GM18526 (cell line): ENCODE measurements around the gene XRCC6.
A peak's percentile ranks its signal among the peaks of the same experiment; 100 is the strongest.

Experiments used
- POLR2A ChIP-seq: IDR thresholded peaks from 3 replicates; pipeline ENCODE4 v1.6.1; 2011; ENCODE audit not compliant: insufficient read length; ENCODE audit errors: extremely low read depth

Gene XRCC6

GRCh38 chr22:41621099-41621910, at the start of gene XRCC6:
TSS of gene XRCC6 (plus strand) at chr22:41621295. CDS start at chr22:41622005, 710 bp downstream.
- TF ChIP-seq POLR2A = peak; percentile 57

- TF ChIP-seq POLR2A = no peak
Measured at GRCh38 chr22:41571786-41572185, 49.3 kb upstream of the XRCC6 start.

GRCh38 chr22:41573677-41574076, 47.4 kb upstream of the XRCC6 start:
- no peak for TF ChIP-seq POLR2A

- TF ChIP-seq POLR2A = no peak
Measured at GRCh38 chr22:41574847-41575381, 46.2 kb upstream of the XRCC6 start.

- no peak for TF ChIP-seq POLR2A
Measured at GRCh38 chr22:41575533-41575932, 45.6 kb upstream of the XRCC6 start.

GRCh38 chr22:41576877-41577276, 44.2 kb upstream of the XRCC6 start:
- TF ChIP-seq POLR2A = no peak

GRCh38 chr22:41578114-41578513, 43.0 kb upstream of the XRCC6 start:
- TF ChIP-seq POLR2A = no peak

- TF ChIP-seq POLR2A = no peak
Measured at GRCh38 chr22:41578818-41579217, 42.3 kb upstream of the XRCC6 start.

- TF ChIP-seq POLR2A = no peak
Measured at GRCh38 chr22:41579297-41579996, 41.6 kb upstream of the XRCC6 start.

GRCh38 chr22:41579997-41580355, 41.1 kb upstream of the XRCC6 start:
- TF ChIP-seq POLR2A = no peak

GRCh38 chr22:41582694-41583093, 38.4 kb upstream of the XRCC6 start:
- TF ChIP-seq POLR2A = no peak

- no peak for TF ChIP-seq POLR2A
Measured at GRCh38 chr22:41584881-41585280, 36.2 kb upstream of the XRCC6 start.

- no peak for TF ChIP-seq POLR2A
Measured at GRCh38 chr22:41585898-41586297, 35.2 kb upstream of the XRCC6 start.

- TF ChIP-seq POLR2A = no peak
Measured at GRCh38 chr22:41587347-41587723, 33.8 kb upstream of the XRCC6 start.

GRCh38 chr22:41589391-41590241, 31.5 kb upstream of the XRCC6 start, which contains the start of gene PMM1:
TSS of gene PMM1 (minus strand) at chr22:41589840. CDS start at chr22:41589805, 35 bp downstream.
- TF ChIP-seq POLR2A = peak; percentile 77
